Stimulated activated CD8-positive, alpha-beta memory T cell treated with anti-CD3 and anti-CD28 coated beads, Interleukin-4, amount 100 ng/mL, for 24 hours (primary cell): ENCODE data around the gene SUPT20HL1.
"Not testable (repeated sequence)": the region's sequence is repeated elsewhere in the genome, so short reads cannot be mapped to it uniquely, and the experiment has no call there.

Source experiments
- DNase-seq: peaks from one replicate; pipeline ENCODE4 v3.0.0-alpha.2; 2020; ENCODE audit warnings: low read depth

SUPT20HL1 gene

GRCh38 chrX:24363432-24364181 lies 3.2 kb downstream of the SUPT20HL1 start:
- DNase-seq, result not testable (repeated sequence)

GRCh38 chrX:24364326-24364725 lies 3.9 kb downstream of the SUPT20HL1 start:
- no peak for DNase-seq

- no peak for DNase-seq
Measured at GRCh38 chrX:24364851-24365538, 4.6 kb downstream of the SUPT20HL1 start.

GRCh38 chrX:24366762-24367400 lies 6.4 kb downstream of the SUPT20HL1 start:
- not testable (repeated sequence) for DNase-seq

- no peak for DNase-seq
Measured at GRCh38 chrX:24369816-24370215, 9.4 kb downstream of the SUPT20HL1 start.

- DNase-seq, result peak; percentile 40
Measured at GRCh38 chrX:24371391-24371972, 11.0 kb downstream of the SUPT20HL1 start.

GRCh38 chrX:24372021-24372763 lies 11.8 kb downstream of the SUPT20HL1 start:
- DNase-seq, result no peak

GRCh38 chrX:24375600-24376131 lies 15.2 kb downstream of the SUPT20HL1 start:
- no peak for DNase-seq

- DNase-seq, result no peak
Measured at GRCh38 chrX:24376403-24376802, 16.0 kb downstream of the SUPT20HL1 start.

- no peak for DNase-seq
Measured at GRCh38 chrX:24377195-24377594, 16.8 kb downstream of the SUPT20HL1 start.

- DNase-seq, result no peak
Measured at GRCh38 chrX:24377911-24378468, 17.6 kb downstream of the SUPT20HL1 start.

GRCh38 chrX:24378706-24379105 lies 18.3 kb downstream of the SUPT20HL1 start:
- DNase-seq, result no peak

- no peak for DNase-seq
Measured at GRCh38 chrX:24380262-24381187, 20.1 kb downstream of the SUPT20HL1 start.

GRCh38 chrX:24382315-24382714 lies 21.9 kb downstream of the SUPT20HL1 start:
- not testable (repeated sequence) for DNase-seq

- DNase-seq, result no peak
Measured at GRCh38 chrX:24387724-24388123, 27.3 kb downstream of the SUPT20HL1 start.

- DNase-seq, result no peak
Measured at GRCh38 chrX:24391389-24391788, 30.9 kb downstream of the SUPT20HL1 start.

- no peak for DNase-seq
Measured at GRCh38 chrX:24391843-24392242, 31.4 kb downstream of the SUPT20HL1 start.

- no peak for DNase-seq
Measured at GRCh38 chrX:24392709-24393108, 32.3 kb downstream of the SUPT20HL1 start.

- DNase-seq, result peak; percentile 10
Measured at GRCh38 chrX:24395775-24396174, 35.3 kb downstream of the SUPT20HL1 start.

- no peak for DNase-seq
Measured at GRCh38 chrX:24396236-24396930, 35.9 kb downstream of the SUPT20HL1 start.
